ENCODE data around the gene C19orf85. TPM values are rescaled to one million over a fixed set of nuclear protein-coding genes. Genes with fewer than 3 reads are reported as not detected.

The C19orf85 gene
- polyA plus RNA-seq, 1 of the 3 experiments (the other 2 are of a cell fraction), result not detected

DNA sequence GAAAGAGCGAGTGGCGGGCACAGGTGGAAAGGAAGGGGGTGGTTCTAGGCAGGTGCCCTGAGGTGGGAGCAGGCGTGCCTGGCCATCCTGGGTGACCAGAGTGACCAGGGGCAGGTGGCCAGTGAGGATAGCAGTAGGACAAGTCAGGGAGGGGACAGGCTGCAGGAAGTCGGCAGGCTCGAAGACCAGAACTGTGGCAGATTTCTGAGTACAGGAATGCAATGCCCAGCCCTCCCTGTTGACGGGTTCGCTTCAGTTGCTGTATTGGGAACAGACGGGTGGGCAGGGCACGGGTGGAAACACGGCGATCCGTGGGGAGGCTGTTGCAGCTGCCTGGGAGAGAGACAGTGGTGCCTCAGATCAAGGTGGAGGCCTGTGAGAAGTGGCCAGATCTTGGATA is 13.8 kb upstream of the C19orf85 start:
- no peak overlapping the region for H3K27ac ChIP-seq (ENCODE audit: low read depth in 2 of 2, low read length in 1 of 2)
- 96% methylated on average over 12 of the region's 12 CpGs for WGBS (ENCODE audit: low lambda C conversion rate)
- H3K9me3 ChIP-seq, result no peaks in the 10 kb centered on the region
- H3K27me3 ChIP-seq (ENCODE audit: insufficient read depth), result no peaks in the 10 kb centered on the region
- H3K9me2 ChIP-seq, result no peaks in the 10 kb centered on the region
- H3K9ac ChIP-seq, result no peak overlapping the region
- peak overlapping the region; percentile 91 for H3K4me2 ChIP-seq
- H4K20me1 ChIP-seq (ENCODE audit: insufficient read depth), result no peaks in the 10 kb centered on the region
- peaks cover 11 to 16% of the 10 kb centered on the region in 2 experiments; a peak in 2 of 4 replicates for H3K4me1 ChIP-seq (ENCODE audit: control insufficient read depth in 1 of 2, insufficient read depth in 2 of 2, low read depth in 1 of 2, low read length in 1 of 2)
- H3F3A ChIP-seq (replicated peaks; ENCODE audit: insufficient read depth), result peaks cover 11% of the 10 kb centered on the region
- H3K36me3 ChIP-seq (replicated peaks in 1 of 2; ENCODE audit: control insufficient read depth in 1 of 2, insufficient read depth in 2 of 2, low read length in 1 of 2), result peaks cover 0 to 7% of the 10 kb centered on the region in 2 experiments
- ChIA-PET POLR2A (no interaction called here), CTCF (interaction anchor here (5.7 to 7.8 kb wide), 2 partner anchors 11 to 26 kb away, joined by 45 to 46 read pairs; no protein-coding TSS in a partner anchor)
- TF ChIP-seq POLR2AphosphoS5 (IDR thresholded peaks at IDR 0.05; ENCODE audit: low read depth, low read length) (no peak), RCOR1 (IDR thresholded peaks at IDR 0.05; ENCODE audit: low read length) (no peak), MEF2A (IDR thresholded peaks at IDR 0.05; ENCODE audit: borderline replicate concordance, low read depth) (no peak), FOSL2 (IDR thresholded peaks at IDR 0.05; ENCODE audit: borderline replicate concordance, low read depth) (no peak), RAD21 (IDR thresholded peaks at IDR 0.05; ENCODE audit: low read length) (no peak), FOXM1 (IDR thresholded peaks at IDR 0.05; ENCODE audit: low read depth) (no peak), RXRA (IDR thresholded peaks at IDR 0.05; ENCODE audit: borderline replicate concordance, low read depth) (no peak), MXI1 (IDR thresholded peaks at IDR 0.05; ENCODE audit: low read depth, low read length) (no peak), SMC3 (IDR thresholded peaks at IDR 0.05; ENCODE audit: low read depth, low read length) (no peak), EP300 (IDR thresholded peaks at IDR 0.05; ENCODE audit: borderline replicate concordance in 1 of 2, low read depth in 1 of 2, low read length in 1 of 2) (no peak), CHD2 (IDR thresholded peaks at IDR 0.05; ENCODE audit: low read length, partially characterized antibody) (no peak), TAF1 (IDR thresholded peaks at IDR 0.05; ENCODE audit: borderline replicate concordance, low read depth, low read length) (no peak), GABPA (IDR thresholded peaks at IDR 0.05; ENCODE audit: low read depth) (no peak), GATA2 (CRISPR knock-in tag; IDR thresholded peaks at IDR 0.05) (no peak)
- TF ChIP-seq, protein P1, sequence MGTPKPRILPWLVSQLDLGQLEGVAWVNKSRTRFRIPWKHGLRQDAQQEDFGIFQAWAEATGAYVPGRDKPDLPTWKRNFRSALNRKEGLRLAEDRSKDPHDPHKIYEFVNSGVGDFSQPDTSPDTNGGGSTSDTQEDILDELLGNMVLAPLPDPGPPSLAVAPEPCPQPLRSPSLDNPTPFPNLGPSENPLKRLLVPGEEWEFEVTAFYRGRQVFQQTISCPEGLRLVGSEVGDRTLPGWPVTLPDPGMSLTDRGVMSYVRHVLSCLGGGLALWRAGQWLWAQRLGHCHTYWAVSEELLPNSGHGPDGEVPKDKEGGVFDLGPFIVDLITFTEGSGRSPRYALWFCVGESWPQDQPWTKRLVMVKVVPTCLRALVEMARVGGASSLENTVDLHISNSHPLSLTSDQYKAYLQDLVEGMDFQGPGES (IDR thresholded peaks at IDR 0.05; ENCODE audit: low read depth, low read length), result no peak
- TF ChIP-seq, protein P2, sequence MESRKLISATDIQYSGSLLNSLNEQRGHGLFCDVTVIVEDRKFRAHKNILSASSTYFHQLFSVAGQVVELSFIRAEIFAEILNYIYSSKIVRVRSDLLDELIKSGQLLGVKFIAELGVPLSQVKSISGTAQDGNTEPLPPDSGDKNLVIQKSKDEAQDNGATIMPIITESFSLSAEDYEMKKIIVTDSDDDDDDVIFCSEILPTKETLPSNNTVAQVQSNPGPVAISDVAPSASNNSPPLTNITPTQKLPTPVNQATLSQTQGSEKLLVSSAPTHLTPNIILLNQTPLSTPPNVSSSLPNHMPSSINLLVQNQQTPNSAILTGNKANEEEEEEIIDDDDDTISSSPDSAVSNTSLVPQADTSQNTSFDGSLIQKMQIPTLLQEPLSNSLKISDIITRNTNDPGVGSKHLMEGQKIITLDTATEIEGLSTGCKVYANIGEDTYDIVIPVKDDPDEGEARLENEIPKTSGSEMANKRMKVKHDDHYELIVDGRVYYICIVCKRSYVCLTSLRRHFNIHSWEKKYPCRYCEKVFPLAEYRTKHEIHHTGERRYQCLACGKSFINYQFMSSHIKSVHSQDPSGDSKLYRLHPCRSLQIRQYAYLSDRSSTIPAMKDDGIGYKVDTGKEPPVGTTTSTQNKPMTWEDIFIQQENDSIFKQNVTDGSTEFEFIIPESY (IDR thresholded peaks at IDR 0.05; ENCODE audit: borderline replicate concordance, low read depth), result no peak
- TF ChIP-seq, protein P3, sequence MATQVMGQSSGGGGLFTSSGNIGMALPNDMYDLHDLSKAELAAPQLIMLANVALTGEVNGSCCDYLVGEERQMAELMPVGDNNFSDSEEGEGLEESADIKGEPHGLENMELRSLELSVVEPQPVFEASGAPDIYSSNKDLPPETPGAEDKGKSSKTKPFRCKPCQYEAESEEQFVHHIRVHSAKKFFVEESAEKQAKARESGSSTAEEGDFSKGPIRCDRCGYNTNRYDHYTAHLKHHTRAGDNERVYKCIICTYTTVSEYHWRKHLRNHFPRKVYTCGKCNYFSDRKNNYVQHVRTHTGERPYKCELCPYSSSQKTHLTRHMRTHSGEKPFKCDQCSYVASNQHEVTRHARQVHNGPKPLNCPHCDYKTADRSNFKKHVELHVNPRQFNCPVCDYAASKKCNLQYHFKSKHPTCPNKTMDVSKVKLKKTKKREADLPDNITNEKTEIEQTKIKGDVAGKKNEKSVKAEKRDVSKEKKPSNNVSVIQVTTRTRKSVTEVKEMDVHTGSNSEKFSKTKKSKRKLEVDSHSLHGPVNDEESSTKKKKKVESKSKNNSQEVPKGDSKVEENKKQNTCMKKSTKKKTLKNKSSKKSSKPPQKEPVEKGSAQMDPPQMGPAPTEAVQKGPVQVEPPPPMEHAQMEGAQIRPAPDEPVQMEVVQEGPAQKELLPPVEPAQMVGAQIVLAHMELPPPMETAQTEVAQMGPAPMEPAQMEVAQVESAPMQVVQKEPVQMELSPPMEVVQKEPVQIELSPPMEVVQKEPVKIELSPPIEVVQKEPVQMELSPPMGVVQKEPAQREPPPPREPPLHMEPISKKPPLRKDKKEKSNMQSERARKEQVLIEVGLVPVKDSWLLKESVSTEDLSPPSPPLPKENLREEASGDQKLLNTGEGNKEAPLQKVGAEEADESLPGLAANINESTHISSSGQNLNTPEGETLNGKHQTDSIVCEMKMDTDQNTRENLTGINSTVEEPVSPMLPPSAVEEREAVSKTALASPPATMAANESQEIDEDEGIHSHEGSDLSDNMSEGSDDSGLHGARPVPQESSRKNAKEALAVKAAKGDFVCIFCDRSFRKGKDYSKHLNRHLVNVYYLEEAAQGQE (IDR thresholded peaks at IDR 0.05; ENCODE audit: low read depth, low read length), result no peak
- TF ChIP-seq, protein P4, sequence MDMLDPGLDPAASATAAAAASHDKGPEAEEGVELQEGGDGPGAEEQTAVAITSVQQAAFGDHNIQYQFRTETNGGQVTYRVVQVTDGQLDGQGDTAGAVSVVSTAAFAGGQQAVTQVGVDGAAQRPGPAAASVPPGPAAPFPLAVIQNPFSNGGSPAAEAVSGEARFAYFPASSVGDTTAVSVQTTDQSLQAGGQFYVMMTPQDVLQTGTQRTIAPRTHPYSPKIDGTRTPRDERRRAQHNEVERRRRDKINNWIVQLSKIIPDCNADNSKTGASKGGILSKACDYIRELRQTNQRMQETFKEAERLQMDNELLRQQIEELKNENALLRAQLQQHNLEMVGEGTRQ (IDR thresholded peaks at IDR 0.05; ENCODE audit: borderline replicate concordance, low read depth, low read length), result no peak
- TF ChIP-seq, protein P5, sequence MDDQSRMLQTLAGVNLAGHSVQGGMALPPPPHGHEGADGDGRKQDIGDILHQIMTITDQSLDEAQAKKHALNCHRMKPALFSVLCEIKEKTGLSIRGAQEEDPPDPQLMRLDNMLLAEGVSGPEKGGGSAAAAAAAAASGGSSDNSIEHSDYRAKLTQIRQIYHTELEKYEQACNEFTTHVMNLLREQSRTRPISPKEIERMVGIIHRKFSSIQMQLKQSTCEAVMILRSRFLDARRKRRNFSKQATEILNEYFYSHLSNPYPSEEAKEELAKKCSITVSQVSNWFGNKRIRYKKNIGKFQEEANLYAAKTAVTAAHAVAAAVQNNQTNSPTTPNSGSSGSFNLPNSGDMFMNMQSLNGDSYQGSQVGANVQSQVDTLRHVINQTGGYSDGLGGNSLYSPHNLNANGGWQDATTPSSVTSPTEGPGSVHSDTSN (IDR thresholded peaks at IDR 0.05), result no peak
- TF ChIP-seq, protein P6, sequence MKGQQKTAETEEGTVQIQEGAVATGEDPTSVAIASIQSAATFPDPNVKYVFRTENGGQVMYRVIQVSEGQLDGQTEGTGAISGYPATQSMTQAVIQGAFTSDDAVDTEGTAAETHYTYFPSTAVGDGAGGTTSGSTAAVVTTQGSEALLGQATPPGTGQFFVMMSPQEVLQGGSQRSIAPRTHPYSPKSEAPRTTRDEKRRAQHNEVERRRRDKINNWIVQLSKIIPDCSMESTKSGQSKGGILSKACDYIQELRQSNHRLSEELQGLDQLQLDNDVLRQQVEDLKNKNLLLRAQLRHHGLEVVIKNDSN (IDR thresholded peaks at IDR 0.05; ENCODE audit: borderline replicate concordance, low read depth), result no peak
- peak overlapping the region in 1 of 2 experiments; percentile 79; a peak in 1 of 4 replicates for H3K4me3 ChIP-seq (ENCODE audit: low read depth in 2 of 2, low read length in 1 of 2)
- H3K79me2 ChIP-seq (ENCODE audit: insufficient read depth), result peaks cover 31% of the 10 kb centered on the region
- no peak overlapping the region for H2AFZ ChIP-seq (ENCODE audit: low read depth)
- DNase-seq, result no peak

Data from SK-N-SH (cell line).